ENCODE measurements around the gene ARFGEF2.

Gene ARFGEF2

GRCh38 chr20:48891235-48892048 is 30.1 kb upstream of the ARFGEF2 start:
- Histone ChIP-seq H3K9ac (ENCODE audit: low read depth, low read length, poor library complexity, severe bottlenecking) (no peak overlapping the region), H3K79me2 (ENCODE audit: insufficient read depth, low read length) (no peaks in the 10 kb centered on the region), H4K20me1 (ENCODE audit: insufficient read depth, low read length, poor library complexity, severe bottlenecking) (no peaks in the 10 kb centered on the region), H2AFZ (ENCODE audit: low read length) (no peak overlapping the region), H3K4me2 (ENCODE audit: low read depth, low read length, poor library complexity, severe bottlenecking) (no peak overlapping the region), H3K36me3 (ENCODE audit: insufficient read depth, low read length) (no peaks in the 10 kb centered on the region), H3K9me3 (ENCODE audit: insufficient read depth, low read depth, low read length) (no peaks in the 10 kb centered on the region), H3F3A (ENCODE audit: low read depth) (no peaks in the 10 kb centered on the region), H3K4me1 (ENCODE audit: insufficient read depth, low read length, poor library complexity, severe bottlenecking) (no peaks in the 10 kb centered on the region), H3K9me2 (replicated peaks; ENCODE audit: low read depth, low read length) (no peaks in the 10 kb centered on the region), H3K4me3 (ENCODE audit: low read length, poor library complexity, severe bottlenecking) (no peak overlapping the region), H3K27me3 (ENCODE audit: insufficient read depth, low read length, poor library complexity, severe bottlenecking) (no peaks in the 10 kb centered on the region)
- TF ChIP-seq EZH2phosphoT487 (IDR thresholded peaks at IDR 0.05; ENCODE audit: borderline replicate concordance) (no peak), CTCF (conservative IDR thresholded peaks at IDR 0.05; ENCODE audit: low read length) (no peak)

GRCh38 chr20:48892049-48892470 is 29.5 kb upstream of the ARFGEF2 start:
- Histone ChIP-seq H3K36me3 (ENCODE audit: insufficient read depth, low read length) (no peaks in the 10 kb centered on the region), H4K20me1 (ENCODE audit: insufficient read depth, low read length, poor library complexity, severe bottlenecking) (no peaks in the 10 kb centered on the region), H3F3A (ENCODE audit: low read depth) (no peaks in the 10 kb centered on the region), H3K4me2 (ENCODE audit: low read depth, low read length, poor library complexity, severe bottlenecking) (no peak overlapping the region), H3K27me3 (ENCODE audit: insufficient read depth, low read length, poor library complexity, severe bottlenecking) (no peaks in the 10 kb centered on the region), H3K9ac (ENCODE audit: low read depth, low read length, poor library complexity, severe bottlenecking) (no peak overlapping the region), H3K4me3 (ENCODE audit: low read length, poor library complexity, severe bottlenecking) (no peak overlapping the region), H3K79me2 (ENCODE audit: insufficient read depth, low read length) (no peaks in the 10 kb centered on the region), H3K9me3 (ENCODE audit: insufficient read depth, low read depth, low read length) (no peaks in the 10 kb centered on the region), H3K4me1 (ENCODE audit: insufficient read depth, low read length, poor library complexity, severe bottlenecking) (no peaks in the 10 kb centered on the region), H2AFZ (ENCODE audit: low read length) (no peak overlapping the region), H3K9me2 (replicated peaks; ENCODE audit: low read depth, low read length) (no peaks in the 10 kb centered on the region)
- TF ChIP-seq CTCF (conservative IDR thresholded peaks at IDR 0.05; ENCODE audit: low read length) (no peak), EZH2phosphoT487 (IDR thresholded peaks at IDR 0.05; ENCODE audit: borderline replicate concordance) (no peak)

GRCh38 chr20:48892891-48893290 is 28.6 kb upstream of the ARFGEF2 start:
- Histone ChIP-seq H3F3A (ENCODE audit: low read depth) (no peaks in the 10 kb centered on the region), H3K79me2 (ENCODE audit: insufficient read depth, low read length) (no peaks in the 10 kb centered on the region), H2AFZ (ENCODE audit: low read length) (no peak overlapping the region), H3K4me3 (ENCODE audit: low read length, poor library complexity, severe bottlenecking) (no peak overlapping the region), H3K4me1 (ENCODE audit: insufficient read depth, low read length, poor library complexity, severe bottlenecking) (no peaks in the 10 kb centered on the region), H3K27me3 (ENCODE audit: insufficient read depth, low read length, poor library complexity, severe bottlenecking) (no peaks in the 10 kb centered on the region), H3K9me3 (ENCODE audit: insufficient read depth, low read depth, low read length) (no peaks in the 10 kb centered on the region), H3K9ac (ENCODE audit: low read depth, low read length, poor library complexity, severe bottlenecking) (no peak overlapping the region), H3K9me2 (replicated peaks; ENCODE audit: low read depth, low read length) (no peaks in the 10 kb centered on the region), H3K36me3 (ENCODE audit: insufficient read depth, low read length) (no peaks in the 10 kb centered on the region), H4K20me1 (ENCODE audit: insufficient read depth, low read length, poor library complexity, severe bottlenecking) (no peaks in the 10 kb centered on the region), H3K4me2 (ENCODE audit: low read depth, low read length, poor library complexity, severe bottlenecking) (no peak overlapping the region)
- TF ChIP-seq EZH2phosphoT487 (IDR thresholded peaks at IDR 0.05; ENCODE audit: borderline replicate concordance) (no peak), CTCF (conservative IDR thresholded peaks at IDR 0.05; ENCODE audit: low read length) (no peak)

Data from Loucy (cell line).